ENCODE data around the gene SMIM33.
"Not testable (repeated sequence)": the region's sequence is repeated elsewhere in the genome, so short reads cannot be mapped to it uniquely, and the experiment has no call there.

Gene SMIM33

DNA sequence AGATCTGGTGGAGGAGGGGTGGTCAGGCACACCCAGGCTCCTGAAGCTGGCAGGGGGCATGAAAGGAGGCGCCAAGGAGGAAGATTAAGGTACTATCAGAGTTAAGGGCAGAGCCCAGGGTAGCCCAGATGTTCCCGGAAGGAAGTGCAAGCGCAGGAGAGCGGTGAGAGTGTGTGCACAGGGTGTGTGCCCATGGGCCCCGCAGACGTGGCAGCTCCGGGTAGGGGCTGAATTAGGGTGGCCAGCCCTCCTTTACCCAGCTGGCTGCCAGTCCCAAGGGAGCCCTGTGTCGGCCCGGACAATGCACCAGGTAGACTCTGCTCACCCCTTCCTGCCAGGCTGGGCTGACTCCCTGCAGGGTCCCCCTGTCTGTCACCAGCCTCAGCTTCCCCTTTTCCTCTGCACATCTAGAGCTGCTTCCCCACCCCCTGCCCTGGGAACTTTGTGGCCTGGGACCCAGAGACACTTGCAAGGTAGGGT lies at the start of gene SMIM33:
Gene SMIM33, plus strand, starts transcription at position 184 of the 480 bp plus-strand sequence. Its CDS starts 118 bp downstream, at position 302.
- no peaks in the 10 kb centered on the region for H3K27me3 ChIP-seq (replicated peaks; ENCODE audit: control insufficient read depth, insufficient read depth, low read length)
- H3K9ac ChIP-seq (ENCODE audit: low read length), result no peak within 1 kb of the TSS
- peaks cover 49% of the 10 kb centered on the region for H3K4me1 ChIP-seq (ENCODE audit: control insufficient read depth, insufficient read depth, low read length)
- DNase-seq (ENCODE audit: low read depth), result no peak
- no peaks in the 10 kb centered on the region for H3K9me3 ChIP-seq (ENCODE audit: control insufficient read depth, low read length)
- no peak within 1 kb of the TSS for H3K4me3 ChIP-seq (ENCODE audit: low read length)
- peaks cover 3% of the 10 kb centered on the region for H3K36me3 ChIP-seq (ENCODE audit: control insufficient read depth, insufficient read depth, low read length, severe bottlenecking)

DNA sequence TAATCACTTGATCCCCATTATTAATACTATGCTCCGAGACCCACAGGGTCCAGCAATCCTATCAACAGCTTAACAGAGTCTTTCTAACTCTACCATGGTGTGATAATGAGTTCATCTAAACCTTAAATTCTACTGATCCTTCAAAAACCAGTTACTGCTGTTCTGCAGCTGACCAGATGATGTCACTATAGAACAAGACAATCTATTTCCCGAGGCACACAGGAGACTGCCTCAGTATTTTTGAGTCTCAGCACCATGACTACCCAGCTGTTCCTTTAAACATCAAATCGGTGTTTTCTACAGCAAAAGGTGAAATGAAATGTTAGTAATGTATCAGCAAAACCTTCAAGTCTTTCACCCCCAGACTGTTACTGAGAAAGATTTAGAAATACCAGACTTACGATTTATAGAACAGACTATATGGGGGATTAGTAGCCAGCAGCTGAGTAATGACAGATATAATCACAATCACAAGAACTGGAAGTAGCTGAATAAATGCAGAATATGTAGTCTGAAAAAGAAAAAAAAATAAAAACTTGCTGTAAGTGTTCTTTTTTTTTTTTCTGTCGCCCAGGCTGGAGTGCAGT lies 48.4 kb upstream of the SMIM33 start:
- Histone ChIP-seq H3K9me3 (ENCODE audit: control insufficient read depth, low read length) (no peaks in the 10 kb centered on the region), H3K9ac (ENCODE audit: low read length) (no peak overlapping the region), H3K36me3 (ENCODE audit: control insufficient read depth, insufficient read depth, low read length, severe bottlenecking) (peaks cover 6% of the 10 kb centered on the region), H3K4me1 (ENCODE audit: control insufficient read depth, insufficient read depth, low read length) (peaks cover 8% of the 10 kb centered on the region), H3K4me3 (ENCODE audit: low read length) (no peak overlapping the region), H3K27me3 (replicated peaks; ENCODE audit: control insufficient read depth, insufficient read depth, low read length) (no peaks in the 10 kb centered on the region)
- peak; percentile 87 for DNase-seq (ENCODE audit: low read depth)

DNA sequence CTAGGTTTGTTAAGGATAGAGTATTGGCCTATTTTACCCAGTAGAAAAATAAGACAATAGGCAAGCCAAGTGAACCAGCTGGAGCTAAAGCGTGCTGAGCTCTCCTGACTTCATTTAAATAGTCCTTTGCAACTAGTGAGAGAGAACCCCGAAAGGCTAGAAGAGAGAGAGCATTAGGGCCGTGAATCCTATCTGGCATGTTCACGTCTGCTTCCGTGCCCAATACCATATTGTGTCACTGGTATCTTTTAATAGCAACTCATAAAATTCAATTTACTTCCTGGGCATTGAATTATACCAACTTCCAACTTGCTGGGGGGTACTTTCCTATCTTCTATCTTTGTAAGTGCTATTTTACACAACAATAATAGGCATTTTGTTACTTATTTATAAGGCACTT lies 45.3 kb upstream of the SMIM33 start:
- DNase-seq (ENCODE audit: low read depth), result no peak
- Histone ChIP-seq H3K27me3 (replicated peaks; ENCODE audit: control insufficient read depth, insufficient read depth, low read length) (no peaks in the 10 kb centered on the region), H3K4me3 (ENCODE audit: low read length) (no peak overlapping the region), H3K36me3 (ENCODE audit: control insufficient read depth, insufficient read depth, low read length, severe bottlenecking) (peaks cover 2% of the 10 kb centered on the region), H3K9ac (ENCODE audit: low read length) (no peak overlapping the region), H3K4me1 (ENCODE audit: control insufficient read depth, insufficient read depth, low read length) (peaks cover 8% of the 10 kb centered on the region), H3K9me3 (ENCODE audit: control insufficient read depth, low read length) (no peaks in the 10 kb centered on the region)

DNA sequence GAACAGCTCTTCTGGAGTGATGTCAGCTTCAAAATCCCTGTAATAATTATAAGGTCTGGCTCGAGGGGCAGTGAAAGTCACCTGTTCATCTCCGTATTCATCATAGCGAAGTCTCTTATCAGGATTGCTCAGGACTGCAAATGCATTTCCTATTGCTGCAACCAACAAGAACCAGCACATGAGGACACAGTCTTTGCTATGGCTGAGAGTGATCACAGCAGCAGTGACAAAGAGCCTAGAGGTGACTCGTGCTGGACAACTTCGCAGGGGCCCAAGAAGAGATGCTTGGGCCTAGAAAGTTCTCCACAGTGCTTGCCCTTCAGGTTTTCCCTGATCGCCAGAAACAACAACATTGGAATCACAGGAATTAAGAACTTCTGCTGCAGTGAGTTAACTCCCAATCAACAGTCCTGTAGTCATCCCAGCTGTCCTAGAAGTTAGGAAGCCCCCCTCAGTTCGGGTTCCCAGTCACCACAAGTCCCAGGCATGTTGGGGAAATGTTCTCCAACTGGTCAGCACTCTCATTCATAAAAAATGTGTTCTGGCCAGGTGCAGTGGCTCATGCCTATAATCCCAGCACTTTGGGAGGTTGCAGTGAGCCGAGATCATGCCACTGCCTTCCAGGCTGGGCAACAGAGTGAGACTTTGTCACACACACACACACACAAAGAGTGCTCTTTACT lies 44.5 kb upstream of the SMIM33 start:
- DNase-seq (ENCODE audit: low read depth), result peak; percentile 60
- Histone ChIP-seq H3K4me1 (ENCODE audit: control insufficient read depth, insufficient read depth, low read length) (peaks cover 8% of the 10 kb centered on the region), H3K9ac (ENCODE audit: low read length) (no peak overlapping the region), H3K4me3 (ENCODE audit: low read length) (no peak overlapping the region), H3K9me3 (ENCODE audit: control insufficient read depth, low read length) (no peaks in the 10 kb centered on the region), H3K27me3 (replicated peaks; ENCODE audit: control insufficient read depth, insufficient read depth, low read length) (no peaks in the 10 kb centered on the region), H3K36me3 (ENCODE audit: control insufficient read depth, insufficient read depth, low read length, severe bottlenecking) (no peaks in the 10 kb centered on the region)

DNA sequence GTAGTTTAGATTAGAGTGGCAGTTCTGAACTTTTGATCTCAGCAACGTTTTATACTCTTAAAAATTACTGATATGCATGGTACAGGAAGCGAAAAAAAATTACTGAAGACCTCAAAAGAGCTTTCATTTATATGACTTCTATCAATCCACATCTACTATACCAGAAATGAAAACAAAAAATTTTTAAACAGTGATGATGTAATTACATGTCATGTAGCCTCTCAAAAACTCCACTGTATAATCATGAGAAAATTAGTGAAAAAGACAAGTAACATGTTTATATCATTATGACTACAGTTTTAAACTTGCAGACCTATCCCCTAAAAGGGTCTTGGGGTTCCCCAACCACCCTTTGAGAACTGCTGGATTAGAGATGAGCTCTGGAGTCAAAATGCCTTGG lies 40.8 kb upstream of the SMIM33 start:
- DNase-seq (ENCODE audit: low read depth), result no peak
- Histone ChIP-seq H3K27me3 (replicated peaks; ENCODE audit: control insufficient read depth, insufficient read depth, low read length) (no peaks in the 10 kb centered on the region), H3K9me3 (ENCODE audit: control insufficient read depth, low read length) (no peaks in the 10 kb centered on the region), H3K36me3 (ENCODE audit: control insufficient read depth, insufficient read depth, low read length, severe bottlenecking) (no peaks in the 10 kb centered on the region), H3K9ac (ENCODE audit: low read length) (no peak overlapping the region), H3K4me1 (ENCODE audit: control insufficient read depth, insufficient read depth, low read length) (peaks cover 8% of the 10 kb centered on the region), H3K4me3 (ENCODE audit: low read length) (no peak overlapping the region)

DNA sequence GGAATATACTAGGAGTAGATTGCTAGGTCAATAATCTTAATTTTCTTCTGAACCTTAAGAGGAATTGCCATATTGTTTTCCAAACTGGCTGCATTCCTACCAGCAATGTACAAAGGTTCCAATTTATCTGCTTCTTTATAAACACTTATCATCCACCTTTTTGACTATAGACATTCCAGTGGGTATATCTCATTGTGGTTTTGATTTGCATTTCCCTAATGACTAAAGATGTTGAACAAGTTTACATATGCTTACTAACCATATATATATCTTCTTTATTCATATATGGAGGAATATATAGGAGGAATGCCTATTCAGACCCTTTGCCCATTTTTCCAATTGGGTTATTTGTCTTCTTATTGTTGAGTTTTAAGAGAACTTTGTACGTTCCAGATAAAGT lies 39.1 kb upstream of the SMIM33 start:
- Histone ChIP-seq H3K36me3 (ENCODE audit: control insufficient read depth, insufficient read depth, low read length, severe bottlenecking) (no peaks in the 10 kb centered on the region), H3K4me1 (ENCODE audit: control insufficient read depth, insufficient read depth, low read length) (no peaks in the 10 kb centered on the region), H3K9me3 (ENCODE audit: control insufficient read depth, low read length) (no peaks in the 10 kb centered on the region), H3K4me3 (ENCODE audit: low read length) (no peak overlapping the region), H3K27me3 (replicated peaks; ENCODE audit: control insufficient read depth, insufficient read depth, low read length) (no peaks in the 10 kb centered on the region), H3K9ac (ENCODE audit: low read length) (no peak overlapping the region)
- no peak for DNase-seq (ENCODE audit: low read depth)

DNA sequence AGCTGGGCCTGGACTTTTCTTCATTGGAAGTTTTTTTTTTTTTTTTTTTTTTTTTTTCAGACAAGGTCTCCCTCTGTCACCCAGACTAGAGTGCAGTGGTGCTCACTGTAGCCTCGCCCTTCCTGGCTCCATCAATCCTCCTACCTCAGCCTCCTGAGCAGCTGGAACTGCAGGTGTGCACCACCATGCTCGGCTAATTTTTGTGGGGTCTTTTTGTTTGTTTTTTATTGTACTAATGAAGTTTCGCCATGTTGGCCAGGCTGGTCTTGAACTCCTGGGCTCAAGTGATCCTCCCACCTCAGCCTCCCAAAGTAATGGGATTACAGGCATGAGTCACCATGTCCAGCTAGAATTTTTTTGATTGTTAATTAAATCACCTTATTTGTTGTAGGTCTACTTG lies 35.1 kb upstream of the SMIM33 start:
- no peak for DNase-seq (ENCODE audit: low read depth)
- no peak overlapping the region for H3K4me3 ChIP-seq (ENCODE audit: low read length)
- H3K9me3 ChIP-seq (ENCODE audit: control insufficient read depth, low read length), result no peaks in the 10 kb centered on the region
- no peak overlapping the region for H3K9ac ChIP-seq (ENCODE audit: low read length)
- H3K36me3 ChIP-seq (ENCODE audit: control insufficient read depth, insufficient read depth, low read length, severe bottlenecking), result no peaks in the 10 kb centered on the region
- H3K27me3 ChIP-seq (replicated peaks; ENCODE audit: control insufficient read depth, insufficient read depth, low read length), result no peaks in the 10 kb centered on the region
- peaks cover 6% of the 10 kb centered on the region for H3K4me1 ChIP-seq (ENCODE audit: control insufficient read depth, insufficient read depth, low read length)

DNA sequence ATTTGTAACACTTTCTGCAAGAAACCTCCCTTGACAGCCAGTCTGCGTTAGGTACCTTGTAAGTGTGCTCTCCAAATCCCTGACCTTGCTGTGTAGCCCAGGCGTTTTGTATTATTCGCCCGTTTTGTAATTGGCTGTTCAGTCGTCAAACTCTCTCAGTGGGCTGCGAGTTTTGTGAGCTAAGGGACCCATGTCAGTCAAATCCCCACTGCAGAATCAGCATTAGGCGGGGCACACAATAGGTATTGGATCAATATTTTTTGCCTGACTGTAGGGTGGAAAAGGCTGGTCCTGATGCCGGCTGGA lies 32.1 kb upstream of the SMIM33 start:
- DNase-seq (ENCODE audit: low read depth), result no peak
- Histone ChIP-seq H3K9me3 (ENCODE audit: control insufficient read depth, low read length) (no peaks in the 10 kb centered on the region), H3K4me1 (ENCODE audit: control insufficient read depth, insufficient read depth, low read length) (peaks cover 6% of the 10 kb centered on the region), H3K9ac (ENCODE audit: low read length) (peak overlapping the region; percentile 94), H3K4me3 (ENCODE audit: low read length) (peak overlapping the region; percentile 97), H3K36me3 (ENCODE audit: control insufficient read depth, insufficient read depth, low read length, severe bottlenecking) (no peaks in the 10 kb centered on the region), H3K27me3 (replicated peaks; ENCODE audit: control insufficient read depth, insufficient read depth, low read length) (no peaks in the 10 kb centered on the region)

DNA sequence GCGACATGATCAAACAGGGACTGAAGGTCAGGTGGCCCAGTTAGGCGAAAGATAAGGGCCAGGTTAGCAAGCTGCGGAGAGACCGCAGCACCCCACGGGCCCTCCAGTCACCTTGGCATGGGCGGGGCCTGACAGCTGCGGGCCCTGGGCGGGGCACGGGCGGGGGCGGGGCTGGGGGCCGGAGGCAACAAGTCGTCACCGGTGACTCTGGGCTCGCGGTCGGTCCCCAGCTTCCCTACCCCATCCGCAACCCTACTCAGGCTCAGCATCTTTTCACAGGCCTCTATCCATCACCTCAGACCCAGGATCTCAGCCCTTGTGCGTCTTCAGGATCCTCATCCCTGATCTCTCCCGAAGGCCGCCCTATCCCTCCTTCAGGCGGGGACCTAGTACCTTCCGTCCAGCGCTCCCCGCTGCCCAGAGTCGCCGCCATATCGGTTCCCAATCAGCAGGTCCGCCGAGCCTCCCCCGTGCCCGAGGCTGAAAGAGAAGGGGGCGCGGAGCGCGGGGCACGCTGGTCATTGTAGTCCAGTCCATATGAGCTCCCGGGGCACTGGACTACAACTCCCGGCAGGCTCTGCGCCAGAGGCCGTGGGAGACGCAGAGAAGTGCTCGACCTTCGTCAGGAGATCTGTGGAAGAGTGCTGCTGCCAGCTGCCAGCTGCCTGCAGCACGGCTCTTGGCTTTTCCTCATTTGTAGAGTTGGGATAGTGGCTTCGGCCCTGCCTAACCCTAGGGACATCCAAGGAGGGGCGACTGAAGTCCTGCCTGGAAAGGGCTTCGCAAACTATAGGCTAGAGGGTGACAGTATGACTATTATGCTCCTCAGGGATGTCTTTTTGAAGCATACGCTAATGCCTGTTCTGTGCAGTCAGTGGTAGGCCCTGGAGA lies 31.5 kb upstream of the SMIM33 start, which contains the start of gene DNAJC18:
Gene DNAJC18, minus strand, starts transcription at position 513 of the 891 bp plus-strand sequence. Its CDS starts 80 bp downstream, at position 433.
- Histone ChIP-seq H3K4me1 (ENCODE audit: control insufficient read depth, insufficient read depth, low read length) (peaks cover 6% of the 10 kb centered on the region), H3K36me3 (ENCODE audit: control insufficient read depth, insufficient read depth, low read length, severe bottlenecking) (no peaks in the 10 kb centered on the region), H3K27me3 (replicated peaks; ENCODE audit: control insufficient read depth, insufficient read depth, low read length) (no peaks in the 10 kb centered on the region), H3K9me3 (ENCODE audit: control insufficient read depth, low read length) (no peaks in the 10 kb centered on the region), H3K4me3 (ENCODE audit: low read length) (peak within 1 kb of the TSS; percentile 97), H3K9ac (ENCODE audit: low read length) (peak within 1 kb of the TSS; percentile 94)
- DNase-seq (ENCODE audit: low read depth), result peak; percentile 97

DNA sequence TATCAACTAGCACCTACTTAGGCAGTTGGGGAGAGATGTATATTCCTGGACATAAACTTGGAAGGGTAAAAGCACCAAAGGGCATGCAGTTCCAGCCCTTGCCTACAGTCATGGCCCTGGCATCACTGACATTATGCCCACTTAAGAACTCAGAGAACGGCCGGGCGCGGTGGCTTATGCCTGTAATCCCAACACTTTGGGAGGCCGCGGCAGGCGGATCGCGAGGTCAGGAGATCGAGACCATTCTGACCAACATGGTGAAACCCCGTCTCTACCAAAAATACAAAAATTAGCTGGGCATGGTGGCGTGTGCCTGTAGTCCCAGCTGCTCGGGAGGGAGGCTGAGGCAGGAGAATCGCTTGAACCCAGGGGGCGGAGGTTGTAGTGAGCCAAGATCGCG lies 30.4 kb upstream of the SMIM33 start:
- DNase-seq (ENCODE audit: low read depth); H3K4me3 ChIP-seq (ENCODE audit: low read length); H3K36me3 ChIP-seq (ENCODE audit: control insufficient read depth, insufficient read depth, low read length, severe bottlenecking); H3K27me3 ChIP-seq (replicated peaks; ENCODE audit: control insufficient read depth, insufficient read depth, low read length); H3K9me3 ChIP-seq (ENCODE audit: control insufficient read depth, low read length); H3K9ac ChIP-seq (ENCODE audit: low read length); H3K4me1 ChIP-seq (ENCODE audit: control insufficient read depth, insufficient read depth, low read length): not testable (repeated sequence)

DNA sequence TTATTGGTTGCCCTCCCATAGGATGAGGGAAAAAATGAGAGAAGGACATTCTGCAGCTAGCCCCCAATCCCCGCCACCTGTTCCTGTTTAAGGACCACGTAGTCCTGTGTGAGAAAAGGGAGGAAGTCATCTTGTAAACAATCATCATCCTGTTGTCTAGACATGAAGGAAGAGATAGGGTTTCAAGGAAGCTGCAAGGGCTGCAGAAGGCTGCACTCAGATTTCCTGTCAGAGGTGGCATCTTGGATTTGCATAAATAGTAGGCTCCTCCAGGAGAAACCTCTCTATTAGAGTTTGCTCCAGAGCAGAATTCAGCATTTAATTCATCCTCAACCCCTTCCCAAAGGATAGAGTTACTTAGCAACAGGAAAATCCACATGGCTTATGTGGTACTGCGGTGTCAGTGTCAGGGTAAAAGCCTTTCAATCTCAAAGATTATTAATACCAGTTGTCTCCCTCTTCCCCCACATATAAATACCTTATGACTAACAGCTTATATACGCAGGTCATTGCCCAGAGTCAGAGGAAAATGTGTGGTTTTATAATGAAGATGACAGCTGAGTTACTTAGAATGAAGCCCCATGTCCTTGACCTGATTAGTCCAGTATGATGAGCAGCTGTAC lies 26.9 kb upstream of the SMIM33 start:
- no peaks in the 10 kb centered on the region for H3K36me3 ChIP-seq (ENCODE audit: control insufficient read depth, insufficient read depth, low read length, severe bottlenecking)
- H3K4me3 ChIP-seq (ENCODE audit: low read length), result no peak overlapping the region

More for the DNA sequence above, 26.9 kb upstream of the SMIM33 start:
- H3K27me3 ChIP-seq (replicated peaks; ENCODE audit: control insufficient read depth, insufficient read depth, low read length), result no peaks in the 10 kb centered on the region
- no peak overlapping the region for H3K9ac ChIP-seq (ENCODE audit: low read length)
- peak; percentile 47 for DNase-seq (ENCODE audit: low read depth)
- H3K4me1 ChIP-seq (ENCODE audit: control insufficient read depth, insufficient read depth, low read length), result peaks cover 12% of the 10 kb centered on the region
- H3K9me3 ChIP-seq (ENCODE audit: control insufficient read depth, low read length), result no peaks in the 10 kb centered on the region
